GM21447 (cell line): Measurements from ENCODE around the gene LHFPL2.
A peak's percentile ranks its signal among the peaks of the same experiment; 100 is the strongest.

ENCODE experiments used
- ATAC-seq: cut with Tn5 transposase; IDR thresholded peaks from one replicate; pipeline ENCODE4 v1.9.1; 2021; ENCODE audit not compliant: unreplicated experiment

LHFPL2 gene

DNA sequence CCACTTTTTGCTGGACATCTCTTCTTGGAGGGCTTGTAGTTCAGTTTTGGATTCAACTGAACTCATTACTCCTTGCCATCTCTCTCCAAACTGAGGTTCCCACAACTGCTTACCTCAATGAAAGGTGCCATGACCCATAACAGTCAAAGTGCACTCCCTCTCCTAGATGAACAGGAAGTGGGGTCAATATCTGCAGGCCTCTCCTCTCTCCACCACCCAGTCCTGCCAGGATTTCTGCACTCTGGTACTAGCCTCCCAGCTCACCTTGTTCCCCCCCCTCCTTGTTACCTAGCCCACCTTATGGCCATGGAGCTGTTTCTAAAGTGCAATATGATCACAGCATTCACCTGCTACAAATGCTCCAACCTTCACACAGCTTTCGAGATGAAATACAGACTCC is 5.9 kb downstream of the LHFPL2 start:
- ATAC-seq: no peak

GRCh38 chr5:78640662-78641474 is 7.7 kb downstream of the LHFPL2 start:
- peak; percentile 74 for ATAC-seq

DNA sequence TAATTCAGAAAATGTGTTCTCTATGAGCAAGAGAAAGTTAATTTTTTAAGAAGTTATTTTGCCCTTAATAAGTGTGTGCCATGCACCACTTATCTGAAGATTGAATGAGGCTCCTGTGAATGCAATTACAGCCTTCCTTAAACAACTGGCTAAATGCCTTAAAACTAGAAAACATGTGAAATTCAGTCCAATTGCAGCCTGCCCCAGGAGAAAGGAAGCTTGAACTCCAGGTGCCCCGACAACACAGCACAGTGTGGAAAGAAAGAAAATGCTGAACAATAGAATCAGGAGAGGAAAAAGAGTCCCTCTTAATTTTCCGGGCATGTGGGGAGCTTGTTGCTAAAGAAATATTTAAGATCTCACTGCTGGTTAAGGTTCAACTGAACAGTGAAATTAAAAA is 8.8 kb downstream of the LHFPL2 start:
- ATAC-seq: no peak

DNA sequence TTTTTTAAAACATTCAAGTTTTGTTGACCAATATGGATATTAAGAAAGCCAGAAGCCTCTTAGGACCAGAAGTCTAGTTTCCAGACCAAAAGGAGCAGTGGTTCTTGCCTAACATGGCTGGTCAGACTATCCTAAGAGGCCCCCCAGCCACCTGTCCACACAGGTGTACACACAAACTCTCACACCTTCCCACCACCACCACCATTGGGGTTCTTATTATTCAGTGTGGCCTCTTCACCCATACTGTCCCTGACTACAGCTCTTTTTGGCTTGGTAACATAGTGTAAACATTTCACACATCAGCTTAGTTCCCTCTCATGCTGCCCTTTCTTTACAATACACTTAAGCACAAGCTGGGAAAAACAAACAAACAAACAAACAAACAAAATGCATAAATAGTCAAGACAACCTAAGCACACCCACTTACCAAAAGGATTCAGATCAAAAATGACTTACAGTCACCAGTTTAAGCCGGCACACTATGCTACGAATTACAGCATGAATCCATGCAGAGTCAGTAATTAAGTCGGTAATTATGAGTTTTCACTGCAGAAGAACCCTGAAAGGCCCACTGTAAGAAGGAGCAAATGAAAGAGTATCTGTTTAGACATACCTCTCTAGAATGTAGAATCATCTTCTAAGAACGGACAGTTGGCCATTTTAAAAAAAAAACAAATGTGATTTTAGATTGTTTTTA is 9.5 kb downstream of the LHFPL2 start:
- ATAC-seq: no peak

DNA sequence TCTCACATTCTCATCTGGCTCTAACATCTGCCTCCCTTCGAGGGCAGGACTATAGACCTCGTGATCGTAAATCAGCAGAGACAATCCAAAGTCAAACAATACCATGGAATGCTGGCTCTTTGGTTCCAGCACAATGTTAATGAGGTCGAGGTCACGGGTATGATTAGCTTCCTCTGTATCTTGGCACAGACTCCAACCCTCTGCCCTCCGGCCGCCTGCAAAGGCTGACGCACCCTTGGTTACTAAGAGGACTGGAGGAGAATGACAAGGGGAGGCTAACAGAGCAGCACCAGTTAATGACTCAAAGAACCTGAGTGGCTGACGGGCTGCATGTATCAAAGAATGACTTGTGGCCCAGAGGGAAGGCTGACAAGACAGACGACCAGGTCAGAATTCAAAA is 10.1 kb downstream of the LHFPL2 start:
- no peak for ATAC-seq

GRCh38 chr5:78637468-78637867 is 11.1 kb downstream of the LHFPL2 start:
- no peak for ATAC-seq

- ATAC-seq: no peak
Measured at GRCh38 chr5:78636682-78637081, 11.9 kb downstream of the LHFPL2 start.

GRCh38 chr5:78634634-78635033 is 13.9 kb downstream of the LHFPL2 start:
- no peak for ATAC-seq

DNA sequence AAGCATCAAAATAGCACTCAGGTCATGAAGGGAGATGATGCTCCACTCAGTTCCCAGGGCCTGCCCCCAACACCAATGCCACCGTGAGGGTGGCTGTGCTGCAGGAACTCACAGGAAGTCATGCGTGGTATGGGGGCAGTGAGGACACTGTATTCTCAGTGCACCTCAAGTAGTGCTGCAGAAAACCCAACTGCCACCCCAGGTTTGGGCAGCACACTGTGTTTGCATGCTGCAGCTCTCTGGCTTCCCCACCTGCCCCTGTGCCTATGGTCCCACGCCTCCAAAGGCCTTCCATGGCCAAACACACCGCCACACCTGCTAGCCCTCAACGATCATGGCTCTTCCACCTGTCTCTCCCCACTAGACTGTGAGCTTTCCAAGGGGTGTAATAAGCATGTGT is 14.3 kb downstream of the LHFPL2 start:
- ATAC-seq: no peak

GRCh38 chr5:78633700-78634099 is 14.9 kb downstream of the LHFPL2 start:
- no peak for ATAC-seq

DNA sequence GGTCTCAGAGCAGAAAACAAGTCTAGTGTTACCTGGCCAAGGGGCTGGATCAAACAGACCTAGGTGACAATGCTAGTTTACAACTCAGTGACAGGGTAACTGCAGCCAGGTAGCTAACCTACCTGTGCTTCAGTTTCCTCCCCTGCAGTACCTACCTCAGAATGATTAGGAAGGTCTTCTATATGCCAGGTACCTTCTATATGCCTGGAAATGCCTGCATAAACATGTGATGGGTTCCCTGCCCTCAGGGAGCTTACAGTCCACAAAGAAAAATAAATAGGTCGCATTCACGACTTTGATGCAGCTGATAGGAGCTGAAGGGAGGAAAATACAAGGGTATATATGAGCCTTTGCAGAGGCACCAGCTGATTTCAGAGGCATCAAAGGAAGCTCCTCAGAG is 16.1 kb downstream of the LHFPL2 start:
- ATAC-seq: no peak

DNA sequence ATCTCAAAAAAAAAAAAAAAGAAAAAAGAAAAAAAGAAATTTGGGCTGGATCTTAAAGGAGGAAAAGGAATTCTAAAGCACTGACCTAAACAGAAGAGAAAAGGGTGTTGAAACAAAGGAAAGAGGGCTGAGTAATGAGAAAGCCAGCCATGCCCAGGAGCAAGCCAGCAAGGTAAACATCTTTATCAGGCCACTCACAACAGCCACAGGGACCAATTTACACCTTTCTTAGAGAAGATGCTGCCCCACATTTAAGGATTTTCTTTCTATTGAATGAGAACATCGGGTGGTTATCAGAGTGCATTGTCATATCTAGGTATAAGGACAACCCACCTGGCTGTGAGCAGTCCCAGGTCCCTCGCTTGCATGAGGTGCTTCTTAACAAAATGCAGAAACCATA is 16.6 kb downstream of the LHFPL2 start:
- no peak for ATAC-seq

GRCh38 chr5:78630047-78630446 is 18.5 kb downstream of the LHFPL2 start:
- no peak for ATAC-seq

GRCh38 chr5:78629624-78630023 is 18.9 kb downstream of the LHFPL2 start:
- ATAC-seq: no peak

GRCh38 chr5:78628270-78628992 is 20.1 kb downstream of the LHFPL2 start:
- no peak for ATAC-seq

GRCh38 chr5:78627766-78628165 is 20.8 kb downstream of the LHFPL2 start:
- ATAC-seq: no peak

GRCh38 chr5:78627175-78627574 is 21.4 kb downstream of the LHFPL2 start:
- no peak for ATAC-seq

DNA sequence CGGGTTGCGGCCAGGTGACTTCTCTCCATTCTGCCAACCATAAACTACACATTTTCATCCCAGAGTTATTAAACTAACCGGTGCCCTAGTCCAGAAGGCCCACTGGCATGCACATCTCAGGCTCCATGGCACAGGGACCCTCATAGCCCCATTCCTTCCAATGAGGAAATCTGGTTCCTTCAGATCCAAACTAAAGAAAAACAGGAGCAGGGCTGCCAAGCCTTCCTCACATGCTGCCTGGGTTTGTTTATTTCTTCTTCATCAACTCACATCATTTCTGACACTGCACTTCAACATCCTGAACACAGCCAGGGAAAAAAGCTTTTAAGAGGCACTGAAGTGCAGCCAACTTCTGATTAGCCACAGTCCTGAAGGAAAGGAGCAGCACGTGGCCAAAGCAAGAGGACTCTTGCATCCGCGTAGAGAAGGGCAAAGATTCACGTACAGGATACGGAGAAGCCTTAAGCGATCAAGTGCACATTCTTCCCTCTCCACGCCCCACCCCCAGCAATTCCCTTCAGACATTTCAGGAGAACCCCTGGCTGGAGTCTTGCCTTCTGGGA is 22.5 kb downstream of the LHFPL2 start:
- no peak for ATAC-seq

GRCh38 chr5:78624992-78625391 is 23.6 kb downstream of the LHFPL2 start:
- no peak for ATAC-seq

DNA sequence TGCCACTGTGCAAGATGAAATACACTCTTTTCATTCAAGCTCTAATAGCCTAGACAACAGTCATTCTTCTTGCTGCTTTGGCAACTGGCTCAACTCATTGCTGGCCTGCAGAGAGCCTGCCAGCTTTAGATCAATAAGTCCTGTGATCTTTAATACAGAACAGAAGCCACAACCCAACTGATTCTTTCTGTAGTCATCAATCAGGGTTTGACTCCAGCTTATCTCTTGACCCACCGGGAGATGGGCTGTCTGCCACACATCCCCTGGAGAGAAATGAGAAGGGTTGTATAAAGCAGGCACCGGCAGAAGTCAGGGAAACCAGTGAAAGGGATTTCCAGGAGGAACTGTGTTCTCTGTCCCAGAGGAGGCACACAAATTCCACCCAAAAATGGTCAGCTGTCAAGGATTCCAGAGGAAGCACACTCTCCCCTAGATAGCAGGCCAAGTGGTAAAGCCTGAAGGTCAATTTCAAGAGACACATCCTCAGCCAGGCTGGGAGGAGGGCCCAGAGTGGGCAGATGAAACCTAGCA is 24.5 kb downstream of the LHFPL2 start:
- no peak for ATAC-seq

DNA sequence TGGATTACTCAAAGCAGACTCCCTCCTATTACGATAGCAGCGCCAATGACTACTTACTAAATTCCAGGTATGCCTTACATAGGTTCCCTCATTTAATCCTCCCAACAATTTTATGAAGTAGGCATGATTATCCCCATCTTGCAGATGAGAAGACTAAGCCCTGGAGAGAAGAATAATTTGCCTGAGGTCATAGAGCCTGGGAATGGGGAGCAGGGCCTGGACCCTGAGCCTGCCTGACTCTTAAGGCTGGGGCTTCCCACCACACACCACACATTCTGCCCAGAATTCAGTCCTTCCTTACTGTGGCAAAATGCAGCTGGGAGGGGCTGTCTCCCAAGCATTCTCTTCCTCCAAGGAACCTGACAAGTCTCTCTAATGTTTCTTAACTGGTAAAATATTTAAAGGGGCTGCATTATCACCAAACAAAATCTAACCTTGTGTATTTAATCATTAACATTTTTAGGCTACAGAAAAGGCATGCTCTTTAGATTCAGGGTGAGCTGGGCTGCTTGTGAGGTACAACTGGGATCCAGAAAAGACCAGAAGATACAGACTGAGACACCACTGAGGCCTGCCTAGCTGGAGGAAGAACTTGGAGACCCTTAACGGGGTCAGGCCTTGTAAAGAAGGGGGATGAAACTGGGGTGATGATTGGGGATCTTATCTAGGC is 26.1 kb downstream of the LHFPL2 start:
- no peak for ATAC-seq
